HCT116 (cell line): ENCODE measurements around the gene ZMYM4. TPM values are rescaled to one million over a fixed set of nuclear protein-coding genes. Genes with fewer than 3 reads are reported as not detected.

ENCODE experiments used
- ATAC-seq: fragments of 200-7000 bp; cut with Tn5 transposase; 2 replicates; pipeline ENCODE4 v1.9.1; 2020; ENCODE audit warnings: mild to moderate bottlenecking, moderate library complexity
- BruUV-seq: library from RNA; stranded (reverse); fragments of 400-500 nt; replicated peaks from 2 replicates; lab custom pipeline; 2021; lab: Mats Ljungman, UMichigan
- CTCF ChIA-PET: fragments of 300-600 bp; sonication (Branson Sonifier 250); formaldehyde crosslinking; loops from one replicate; lab custom pipeline; 2021; ENCODE audit warnings: antibody characterized with exemption; lab: Charles Lee
- POLR2A ChIA-PET: fragments of 300-600, 350-600 bp; sonication (Branson Sonifier 250); formaldehyde crosslinking; loops from one replicate; lab custom pipeline; 2021; ENCODE audit warnings: antibody characterized with exemption; lab: Charles Lee
- RAD21 ChIA-PET, 2 experiments: fragments of 300-600 bp; sonication (Branson Sonifier 250); formaldehyde crosslinking; loops; one replicate each; lab custom pipeline; 2023; ENCODE audit warnings: low total read pairs in 2 of 2; ENCODE audit not compliant: uncharacterized antibody in 2 of 2, unreplicated experiment in 2 of 2, low non-redundant PET in 1 of 2; lab: Charles Lee
- DNase-seq: peaks from one replicate; pipeline ENCODE4 v3.0.0-alpha.2; 2010; ENCODE audit warnings: low read depth, low spot score
- H2AFZ ChIP-seq: fragments of 200-600 bp; shearing (Covaris generic), sonication (generic); 2 replicates; pipeline ENCODE4 v1.6.1; 2017; ENCODE audit warnings: low read depth, mixed run types, mixed read lengths, antibody characterized with exemption, low read length; ENCODE audit not compliant: poor library complexity, severe bottlenecking
- H3K27ac ChIP-seq: 2 replicates; pipeline ENCODE4 v1.5.1; 2012; ENCODE audit warnings: low read depth, low read length
- H3K27me3 ChIP-seq: fragments of 200-600 bp; sonication (generic); 2 replicates; pipeline ENCODE4 v1.6.1; 2016; ENCODE audit warnings: mixed run types, low read length, mixed read lengths; ENCODE audit not compliant: insufficient read depth
- H3K36me3 ChIP-seq, 2 experiments: fragments of 200-500 bp in 1 of 2; fragments of 200-600 bp in 1 of 2; sonication (Bioruptor generic) in 1 of 2; sonication (generic) in 1 of 2; 2 replicates each; pipeline versions ENCODE4 v1.5.1 to v1.6.1; 2014 to 2016; ENCODE audit warnings: low read length in 2 of 2, inconsistent platforms in 1 of 2, mixed read lengths in 1 of 2, mixed run types in 1 of 2; ENCODE audit not compliant: insufficient read depth in 2 of 2, control insufficient read depth in 1 of 2
- H3K4me1 ChIP-seq, 2 experiments: fragments of 200-600 bp in 1 of 2; sonication (generic) in 1 of 2; 2 replicates each; pipeline versions ENCODE4 v1.5.1 to v1.6.1; 2012 to 2017; ENCODE audit warnings: low read length in 2 of 2, inconsistent platforms in 1 of 2, mild to moderate bottlenecking in 1 of 2, mixed read lengths in 1 of 2, mixed run types in 1 of 2, moderate library complexity in 1 of 2; ENCODE audit not compliant: insufficient read depth in 2 of 2, control insufficient read depth in 1 of 2
- H3K4me2 ChIP-seq: fragments of 200-600 bp; sonication (generic); 2 replicates; pipeline ENCODE4 v1.6.1; 2017; ENCODE audit warnings: mixed run types, low read length, mixed read lengths
- H3K4me3 ChIP-seq, 2 experiments: fragments of 200-600 bp in 1 of 2; sonication (generic) in 1 of 2; replicated peaks in 1 of 2; 2 replicates each; pipeline ENCODE4 v1.5.1; 2011 to 2016; ENCODE audit warnings: low read length in 2 of 2, control low read depth in 1 of 2, low read depth in 1 of 2, mild to moderate bottlenecking in 1 of 2, mixed read lengths in 1 of 2, mixed run types in 1 of 2
- H3K79me2 ChIP-seq: fragments of 200-600 bp; sonication (generic); 2 replicates; pipeline ENCODE4 v1.6.1; 2017; ENCODE audit warnings: mild to moderate bottlenecking, mixed run types, low read length, moderate library complexity, mixed read lengths; ENCODE audit not compliant: insufficient read depth
- H3K9ac ChIP-seq: fragments of 200-600 bp; sonication (generic); 2 replicates; pipeline ENCODE4 v1.6.1; 2016; ENCODE audit warnings: low read length, mixed read lengths
- H3K9me2 ChIP-seq: fragments of 200-600 bp; sonication (generic), shearing (Covaris generic); 2 replicates; pipeline ENCODE4 v1.6.1; 2017; ENCODE audit warnings: mixed run types, mild to moderate bottlenecking, moderate library complexity; ENCODE audit not compliant: insufficient read depth
- H3K9me3 ChIP-seq, 2 experiments: fragments of 200-500 bp in 1 of 2; fragments of 200-600 bp in 1 of 2; sonication (Bioruptor generic) in 1 of 2; sonication (generic) in 1 of 2; 2 replicates each; pipeline ENCODE4 v1.6.1; 2014 to 2017; ENCODE audit warnings: low read length in 2 of 2, mixed read lengths in 2 of 2, inconsistent platforms in 1 of 2, low read depth in 1 of 2, mild to moderate bottlenecking in 1 of 2, mixed run types in 1 of 2, moderate library complexity in 1 of 2; ENCODE audit not compliant: control insufficient read depth in 1 of 2, insufficient read depth in 1 of 2
- H4K20me1 ChIP-seq: fragments of 200-600 bp; sonication (generic), shearing (Covaris generic); 2 replicates; pipeline ENCODE4 v1.6.1; 2017; ENCODE audit warnings: mixed run types, mild to moderate bottlenecking, moderate library complexity; ENCODE audit not compliant: insufficient read depth
- ATF3 ChIP-seq: IDR thresholded peaks from 2 replicates; pipeline ENCODE4 v1.6.1; 2012
- CBX3 ChIP-seq: IDR thresholded peaks from 2 replicates; pipeline ENCODE4 v1.6.1; 2012; ENCODE audit warnings: low read depth
- CEBPB ChIP-seq: IDR thresholded peaks from 2 replicates; pipeline ENCODE4 v1.6.1; 2012; ENCODE audit warnings: low read depth
- CTCF ChIP-seq, 3 experiments: fragments of 200-600 bp in 1 of 3; sonication (generic) in 1 of 3; IDR thresholded peaks in 2 of 3; conservative IDR thresholded peaks in 1 of 3; 2 replicates each; pipeline ENCODE4 v1.5.1; 2012 to 2017; ENCODE audit warnings: low read depth in 2 of 3, low read length in 2 of 3, antibody characterized with exemption in 1 of 3, borderline replicate concordance in 1 of 3, control low read depth in 1 of 3, mild to moderate bottlenecking in 1 of 3, mixed read lengths in 1 of 3, mixed run types in 1 of 3, moderate library complexity in 1 of 3; ENCODE audit not compliant: insufficient read depth in 1 of 3
- EGR1 ChIP-seq: IDR thresholded peaks from 2 replicates; pipeline ENCODE4 v1.6.1; 2012; ENCODE audit warnings: low read depth
- ELF1 ChIP-seq: IDR thresholded peaks from 2 replicates; pipeline ENCODE4 v1.6.1; 2012; ENCODE audit warnings: low read depth, borderline replicate concordance
- EZH2 ChIP-seq: fragments of 200-600 bp; sonication (generic); IDR thresholded peaks from 2 replicates; pipeline ENCODE4 v1.6.1; 2017; ENCODE audit warnings: antibody characterized with exemption, mixed run types
- EZH2phosphoT487 ChIP-seq: fragments of 200-600 bp; IDR thresholded peaks from 2 replicates; pipeline ENCODE4 v1.6.1; 2018; ENCODE audit warnings: antibody characterized with exemption, borderline replicate concordance
- FOSL1 ChIP-seq: IDR thresholded peaks from 2 replicates; pipeline ENCODE4 v1.6.1; 2012; ENCODE audit warnings: low read depth
- MAX ChIP-seq: IDR thresholded peaks from 2 replicates; pipeline ENCODE4 v1.6.1; 2012
- POLR2A ChIP-seq: IDR thresholded peaks from 2 replicates; pipeline ENCODE4 v1.7.0; 2011; ENCODE audit warnings: borderline replicate concordance; ENCODE audit not compliant: insufficient read depth, insufficient read length; ENCODE audit errors: extremely low read depth
- POLR2AphosphoS5 ChIP-seq: IDR thresholded peaks from 2 replicates; pipeline ENCODE4 v1.6.1; 2011; ENCODE audit warnings: mild to moderate bottlenecking, low read depth, low read length, moderate library complexity
- REST ChIP-seq: IDR thresholded peaks from 2 replicates; pipeline ENCODE4 v1.6.1; 2012; ENCODE audit warnings: low read depth
- SP1 ChIP-seq: IDR thresholded peaks from 2 replicates; pipeline ENCODE4 v1.6.1; 2012; ENCODE audit warnings: low read depth
- SRF ChIP-seq: IDR thresholded peaks from 2 replicates; pipeline ENCODE4 v1.6.1; 2012; ENCODE audit warnings: low read depth
- TCF7L2 ChIP-seq: IDR thresholded peaks from 2 replicates; pipeline ENCODE4 v1.7.0; 2011; ENCODE audit warnings: borderline replicate concordance, inconsistent platforms; ENCODE audit not compliant: insufficient read depth, insufficient read length; ENCODE audit errors: extremely low read depth
- YY1 ChIP-seq: IDR thresholded peaks from 2 replicates; pipeline ENCODE4 v1.6.1; 2011; ENCODE audit warnings: low read length, low read depth, moderate library complexity, mild to moderate bottlenecking; ENCODE audit not compliant: insufficient replicate concordance; ENCODE audit errors: extremely low read depth
- ZBTB33 ChIP-seq: IDR thresholded peaks from 2 replicates; pipeline ENCODE4 v1.6.1; 2011; ENCODE audit warnings: mild to moderate bottlenecking, low read length, moderate library complexity; ENCODE audit not compliant: insufficient replicate concordance; ENCODE audit errors: extremely low read depth
- ZFX ChIP-seq: fragments of 450-650 bp; IDR thresholded peaks from 2 replicates; pipeline ENCODE4 v1.6.1; 2017
- ZNF274 ChIP-seq: fragments of 200-500 bp; sonication (Bioruptor generic); IDR thresholded peaks from 2 replicates; pipeline ENCODE4 v1.6.1; 2014; ENCODE audit warnings: mild to moderate bottlenecking, low read depth, low read length, inconsistent platforms
- intact Hi-C: fragments of 100-400 bp; cut with micrococcal nuclease; formaldehyde crosslinking; loops from 2 replicates; pipeline ENCODE4 v1.10.0; 2022
- total RNA-seq: library from RNA; stranded (reverse); gene quantifications from one replicate; pipeline ENCODE4 v1.2.1, GENCODE V29; 2021; ENCODE audit not compliant: unreplicated experiment

Gene ZMYM4
- total RNA-seq, 1 experiment from 2014 or later: 58.0 TPM

- Histone ChIP-seq H3K27ac (no peak overlapping the region), H3K9me3 (no peaks in the 10 kb centered on the region), H3K79me2 (no peaks in the 10 kb centered on the region), H2AFZ (no peak overlapping the region), H3K36me3 (peaks cover 2 to 5% of the 10 kb centered on the region in 2 experiments; a peak in 2 of 4 replicates), H4K20me1 (no peaks in the 10 kb centered on the region; the same call in 1 of the 2 replicates), H3K9ac (no peak overlapping the region), H3K4me3 (no peak overlapping the region), H3K27me3 (no peaks in the 10 kb centered on the region), H3K4me1 (peaks cover 0 to under 1% of the 10 kb centered on the region in 2 experiments; a peak in 1 of 4 replicates), H3K4me2 (no peak overlapping the region), H3K9me2 (no peaks in the 10 kb centered on the region)
- intact Hi-C loops: no loop called here
- BruUV-seq: no TSS peak
- TF ChIP-seq SRF (no peak), CTCF (IDR thresholded peaks at IDR 0.05 in 2 of 3, conservative IDR thresholded peaks at IDR 0.05 in 1 of 3; ENCODE audit: borderline replicate concordance in 1 of 3, insufficient read depth in 1 of 3, low read depth in 2 of 3, low read length in 2 of 3) (no peak), CEBPB (no peak), EGR1 (no peak), ZNF274 (no peak), ATF3 (no peak), TCF7L2 (no peak), REST (no peak), POLR2AphosphoS5 (no peak), POLR2A (no peak), CBX3 (no peak), YY1 (no peak), SP1 (no peak), ZBTB33 (no peak), EZH2phosphoT487 (no peak), FOSL1 (no peak), MAX (no peak), ZFX (no peak), EZH2 (no peak), ELF1 (no peak)
- ChIA-PET POLR2A (no interaction called here), CTCF (no interaction called here), RAD21 (no interaction called here)
- ATAC-seq (no peak), DNase-seq (no peak)
Measured at GRCh38 chr1:35461966-35462651, 193.6 kb downstream of the ZMYM4 start.
